ENCODE data around the gene NAB1.

DNA sequence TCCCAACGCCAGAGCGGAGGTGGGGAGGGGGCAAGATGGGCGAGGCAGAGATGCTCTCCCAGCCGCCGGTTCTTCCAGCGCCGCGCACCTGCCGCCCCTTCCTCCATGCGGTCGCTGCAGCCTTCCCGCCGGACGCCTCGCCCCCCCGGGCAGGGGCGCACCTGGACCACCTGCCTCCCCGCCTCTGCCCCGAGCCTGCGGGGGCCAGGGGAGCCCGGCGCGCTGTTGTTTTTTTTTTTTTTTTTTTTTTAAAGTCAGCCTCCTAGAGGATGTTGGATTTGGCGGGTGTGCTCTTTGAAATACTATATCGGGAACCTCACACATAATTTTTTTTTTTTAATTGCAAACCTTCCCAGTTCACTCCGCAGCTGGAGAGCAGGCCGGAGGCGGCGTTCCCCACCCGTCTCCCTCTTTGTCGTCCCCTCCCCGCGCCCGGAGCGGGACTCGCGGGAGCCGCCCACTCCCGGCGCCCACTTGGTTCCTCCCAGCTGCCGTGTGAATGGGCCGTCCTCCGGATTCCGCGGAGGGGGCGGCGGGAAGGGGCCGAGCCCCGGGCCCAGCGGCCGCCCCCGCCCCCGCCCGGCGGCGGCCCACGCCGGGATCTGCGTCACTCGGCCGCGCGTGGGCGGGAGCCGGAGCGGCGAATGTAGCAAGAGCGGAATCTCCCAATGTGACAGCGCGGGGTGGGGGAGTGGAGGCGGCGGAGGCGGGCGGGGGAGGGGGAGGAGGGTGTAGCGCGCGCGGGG is 421 bp upstream of the NAB1 start:
- no peak for TF ChIP-seq EZH2 (IDR thresholded peaks at IDR 0.05; ENCODE audit: low read depth)
- TF ChIP-seq, protein P1, sequence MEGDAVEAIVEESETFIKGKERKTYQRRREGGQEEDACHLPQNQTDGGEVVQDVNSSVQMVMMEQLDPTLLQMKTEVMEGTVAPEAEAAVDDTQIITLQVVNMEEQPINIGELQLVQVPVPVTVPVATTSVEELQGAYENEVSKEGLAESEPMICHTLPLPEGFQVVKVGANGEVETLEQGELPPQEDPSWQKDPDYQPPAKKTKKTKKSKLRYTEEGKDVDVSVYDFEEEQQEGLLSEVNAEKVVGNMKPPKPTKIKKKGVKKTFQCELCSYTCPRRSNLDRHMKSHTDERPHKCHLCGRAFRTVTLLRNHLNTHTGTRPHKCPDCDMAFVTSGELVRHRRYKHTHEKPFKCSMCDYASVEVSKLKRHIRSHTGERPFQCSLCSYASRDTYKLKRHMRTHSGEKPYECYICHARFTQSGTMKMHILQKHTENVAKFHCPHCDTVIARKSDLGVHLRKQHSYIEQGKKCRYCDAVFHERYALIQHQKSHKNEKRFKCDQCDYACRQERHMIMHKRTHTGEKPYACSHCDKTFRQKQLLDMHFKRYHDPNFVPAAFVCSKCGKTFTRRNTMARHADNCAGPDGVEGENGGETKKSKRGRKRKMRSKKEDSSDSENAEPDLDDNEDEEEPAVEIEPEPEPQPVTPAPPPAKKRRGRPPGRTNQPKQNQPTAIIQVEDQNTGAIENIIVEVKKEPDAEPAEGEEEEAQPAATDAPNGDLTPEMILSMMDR (conservative IDR thresholded peaks at IDR 0.05), result no peak

Measured in PC-9 (cell line).